Measurements from ENCODE around the gene SORCS1.

Gene SORCS1

DNA sequence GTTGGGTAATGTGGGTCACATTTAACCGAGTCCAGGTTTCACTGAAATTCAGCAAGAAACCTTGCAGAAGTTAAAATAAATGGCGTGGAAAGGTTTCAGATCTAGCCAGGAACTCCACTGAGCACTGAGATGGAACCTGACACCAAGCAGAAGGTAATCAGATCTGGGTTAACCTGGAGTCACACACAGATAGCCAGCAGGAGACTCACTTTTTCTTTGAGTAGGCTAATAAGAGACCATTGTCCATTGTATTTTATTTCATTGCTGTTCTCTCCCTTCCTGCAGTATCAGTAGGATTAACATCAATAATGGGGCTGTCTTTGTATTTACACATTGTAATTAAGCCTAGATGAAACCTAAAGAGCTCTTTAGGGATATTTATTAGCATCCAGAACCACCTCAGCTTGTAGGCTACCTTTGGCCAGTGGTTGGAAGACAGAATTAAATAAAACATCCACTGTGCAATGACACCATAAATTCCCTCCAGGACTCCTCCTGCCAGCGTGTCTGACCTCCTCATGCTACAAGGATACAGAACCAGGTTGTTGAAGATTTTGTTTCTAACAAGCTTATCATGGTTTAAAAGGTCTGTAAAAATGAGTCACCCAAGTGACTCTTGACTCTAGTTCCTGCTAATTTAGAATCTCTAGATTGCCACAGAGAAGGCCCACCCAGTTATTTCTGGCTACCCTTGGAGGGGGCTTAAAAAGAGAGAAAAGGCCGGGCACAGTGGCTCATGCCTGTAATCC is 151.1 kb downstream of the SORCS1 start:
- in situ Hi-C loops (cut with MboI; ENCODE audit: low sequenced_read_pairs) = no loop called here
- Histone ChIP-seq H3K4me3 (no peak overlapping the region), H3K36me3 (replicated peaks) (no peaks in the 10 kb centered on the region), H3K9me3 (no peaks in the 10 kb centered on the region), H3K27me3 (ENCODE audit: low read depth) (no peaks in the 10 kb centered on the region), H3K4me1 (no peaks in the 10 kb centered on the region)
- no peak for DNase-seq (ENCODE audit: low spot score in 2 of 2)

- no peaks in the 10 kb centered on the region for H3K4me1 ChIP-seq
- no peak overlapping the region for H3K4me3 ChIP-seq
- H3K27me3 ChIP-seq (ENCODE audit: low read depth) = no peaks in the 10 kb centered on the region
- H3K9me3 ChIP-seq = no peaks in the 10 kb centered on the region
- DNase-seq (ENCODE audit: low spot score in 2 of 2) = no peak
- no peaks in the 10 kb centered on the region for H3K36me3 ChIP-seq (replicated peaks)
- in situ Hi-C loops (cut with MboI; ENCODE audit: low sequenced_read_pairs) = no loop called here
Observed at GRCh38 chr10:107011992-107012391, 152.5 kb downstream of the SORCS1 start.

DNA sequence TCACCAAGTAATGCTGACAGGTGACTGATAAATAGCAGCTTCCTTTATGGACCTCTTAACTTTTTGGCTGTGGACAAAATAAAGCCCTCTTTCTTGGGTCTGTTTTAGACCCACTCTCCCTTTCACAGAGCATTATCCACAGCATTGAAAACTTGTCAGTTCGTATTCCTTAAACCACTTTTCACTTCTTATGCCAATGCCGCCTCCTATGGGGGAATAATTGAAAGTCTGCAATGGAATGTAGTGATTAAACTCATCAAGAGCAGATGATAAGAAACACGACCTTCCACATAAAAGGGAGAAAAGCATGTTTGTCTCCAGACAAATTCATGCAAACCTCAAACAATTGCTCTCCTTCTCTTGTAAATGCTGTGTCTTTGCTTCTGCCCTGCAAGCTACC is 153.4 kb downstream of the SORCS1 start:
- Histone ChIP-seq H3K4me1 (no peaks in the 10 kb centered on the region), H3K27me3 (ENCODE audit: low read depth) (no peaks in the 10 kb centered on the region), H3K4me3 (no peak overlapping the region), H3K9me3 (no peaks in the 10 kb centered on the region), H3K36me3 (replicated peaks) (no peaks in the 10 kb centered on the region)
- in situ Hi-C loops (cut with MboI; ENCODE audit: low sequenced_read_pairs) = no loop called here
- DNase-seq (ENCODE audit: low spot score in 2 of 2) = no peak

GRCh38 chr10:107010531-107010930 is 154.0 kb downstream of the SORCS1 start:
- in situ Hi-C loops (cut with MboI; ENCODE audit: low sequenced_read_pairs) = no loop called here
- no peak for DNase-seq (ENCODE audit: low spot score in 2 of 2)
- Histone ChIP-seq H3K27me3 (ENCODE audit: low read depth) (no peaks in the 10 kb centered on the region), H3K36me3 (replicated peaks) (no peaks in the 10 kb centered on the region), H3K9me3 (no peaks in the 10 kb centered on the region), H3K4me3 (no peak overlapping the region), H3K4me1 (no peaks in the 10 kb centered on the region)

- Histone ChIP-seq H3K27me3 (ENCODE audit: low read depth) (no peaks in the 10 kb centered on the region), H3K4me3 (no peak overlapping the region), H3K9me3 (no peaks in the 10 kb centered on the region), H3K36me3 (replicated peaks) (no peaks in the 10 kb centered on the region), H3K4me1 (no peaks in the 10 kb centered on the region)
- in situ Hi-C loops (cut with MboI; ENCODE audit: low sequenced_read_pairs) = no loop called here
- no peak for DNase-seq (ENCODE audit: low spot score in 2 of 2)
Observed at GRCh38 chr10:107004362-107004761, 160.1 kb downstream of the SORCS1 start.

- Histone ChIP-seq H3K9me3 (no peaks in the 10 kb centered on the region), H3K4me3 (no peak overlapping the region), H3K27me3 (ENCODE audit: low read depth) (no peaks in the 10 kb centered on the region), H3K36me3 (replicated peaks) (no peaks in the 10 kb centered on the region), H3K4me1 (no peaks in the 10 kb centered on the region)
- in situ Hi-C loops (cut with MboI; ENCODE audit: low sequenced_read_pairs) = no loop called here
- no peak for DNase-seq (ENCODE audit: low spot score in 2 of 2)
Observed at GRCh38 chr10:107002068-107002467, 162.4 kb downstream of the SORCS1 start.

GRCh38 chr10:106999118-106999707 is 165.3 kb downstream of the SORCS1 start:
- no peak overlapping the region for H3K4me3 ChIP-seq
- in situ Hi-C loops (cut with MboI; ENCODE audit: low sequenced_read_pairs) = no loop called here

GRCh38 chr10:106997721-106998120 is 166.8 kb downstream of the SORCS1 start:
- no peak for DNase-seq (ENCODE audit: low spot score in 2 of 2)
- in situ Hi-C loops (cut with MboI; ENCODE audit: low sequenced_read_pairs) = no loop called here

More at GRCh38 chr10:106999118-106999707, 165.3 kb downstream of the SORCS1 start:
- Histone ChIP-seq H3K9me3 (no peaks in the 10 kb centered on the region), H3K4me1 (no peaks in the 10 kb centered on the region), H3K27me3 (ENCODE audit: low read depth) (no peaks in the 10 kb centered on the region), H3K36me3 (replicated peaks) (no peaks in the 10 kb centered on the region)
- DNase-seq (ENCODE audit: low spot score in 2 of 2) = no peak

DNA sequence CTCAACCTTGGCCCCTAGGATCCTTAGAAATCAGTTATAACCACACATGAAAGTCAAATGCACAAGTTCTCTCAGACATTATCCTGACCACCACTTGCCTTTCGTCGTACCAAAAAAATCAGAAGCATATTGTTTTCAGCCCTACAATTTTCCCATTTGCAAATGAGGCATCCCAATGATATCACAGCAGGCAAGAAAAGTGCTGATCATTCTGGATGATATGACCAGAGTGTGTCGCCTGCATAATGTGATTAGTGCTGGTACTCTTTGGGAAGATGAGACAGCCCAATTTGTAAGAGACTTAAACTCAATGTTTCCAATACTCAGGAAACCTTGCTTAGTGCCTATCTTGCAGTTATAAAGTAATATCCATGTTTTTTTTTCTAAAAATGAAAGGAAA is 168.0 kb downstream of the SORCS1 start:
- H3K9me3 ChIP-seq = no peaks in the 10 kb centered on the region
- H3K36me3 ChIP-seq (replicated peaks) = no peaks in the 10 kb centered on the region
- DNase-seq (ENCODE audit: low spot score in 2 of 2) = no peak
- no peaks in the 10 kb centered on the region for H3K4me1 ChIP-seq
- in situ Hi-C loops (cut with MboI; ENCODE audit: low sequenced_read_pairs) = no loop called here
- H3K27me3 ChIP-seq (ENCODE audit: low read depth) = no peaks in the 10 kb centered on the region
- no peak overlapping the region for H3K4me3 ChIP-seq

More at GRCh38 chr10:106997721-106998120, 166.8 kb downstream of the SORCS1 start:
- H3K4me1 ChIP-seq = no peaks in the 10 kb centered on the region
- no peaks in the 10 kb centered on the region for H3K27me3 ChIP-seq (ENCODE audit: low read depth)
- H3K36me3 ChIP-seq (replicated peaks) = no peaks in the 10 kb centered on the region
- H3K9me3 ChIP-seq = no peaks in the 10 kb centered on the region
- H3K4me3 ChIP-seq = no peak overlapping the region

DNA sequence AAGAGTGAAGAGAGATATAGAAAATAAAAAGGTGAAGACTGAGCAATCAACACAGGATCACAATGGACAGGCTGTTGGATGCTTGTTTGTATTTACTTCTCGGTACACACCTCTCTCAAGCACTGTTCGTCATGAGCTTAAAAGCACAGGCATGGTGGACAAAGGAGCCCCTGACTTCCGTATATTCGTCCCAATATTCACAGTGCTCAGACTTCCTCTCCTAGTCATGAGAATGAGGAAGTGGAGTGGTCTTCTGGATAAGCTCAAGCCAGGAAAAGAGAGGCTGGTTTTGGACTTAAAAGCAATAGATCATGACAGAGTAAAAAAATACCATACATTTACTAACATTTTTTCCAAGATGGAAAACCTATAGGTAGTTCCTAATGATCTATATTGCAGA is 172.5 kb downstream of the SORCS1 start:
- Histone ChIP-seq H3K4me1 (no peaks in the 10 kb centered on the region), H3K27me3 (ENCODE audit: low read depth) (no peaks in the 10 kb centered on the region), H3K36me3 (replicated peaks) (no peaks in the 10 kb centered on the region), H3K4me3 (no peak overlapping the region), H3K9me3 (no peaks in the 10 kb centered on the region)
- DNase-seq (ENCODE audit: low spot score in 2 of 2) = no peak
- in situ Hi-C loops (cut with MboI; ENCODE audit: low sequenced_read_pairs) = no loop called here

DNA sequence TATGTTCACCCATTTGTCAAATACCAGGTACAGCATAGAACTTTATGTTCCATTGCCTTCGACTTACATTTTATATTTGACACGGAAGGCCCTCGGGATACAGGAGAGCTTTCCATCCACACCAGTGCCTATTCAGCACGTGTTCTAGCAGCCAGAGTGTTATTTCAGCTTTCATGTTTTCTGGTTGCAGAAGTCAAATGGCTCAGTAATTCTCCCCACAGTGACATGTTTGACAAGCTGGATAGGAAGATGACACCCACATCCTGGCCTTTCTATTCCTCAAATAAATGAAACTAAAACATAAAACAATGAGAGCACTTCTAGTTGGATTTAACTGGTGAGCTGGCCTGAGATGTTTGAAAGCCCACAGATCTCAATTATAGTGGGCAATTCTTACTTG is 173.4 kb downstream of the SORCS1 start:
- DNase-seq (ENCODE audit: low spot score in 2 of 2) = no peak
- in situ Hi-C loops (cut with MboI; ENCODE audit: low sequenced_read_pairs) = no loop called here
- H3K36me3 ChIP-seq (replicated peaks) = no peaks in the 10 kb centered on the region
- no peaks in the 10 kb centered on the region for H3K27me3 ChIP-seq (ENCODE audit: low read depth)
- no peak overlapping the region for H3K4me3 ChIP-seq
- no peaks in the 10 kb centered on the region for H3K4me1 ChIP-seq
- H3K9me3 ChIP-seq = no peaks in the 10 kb centered on the region

DNA sequence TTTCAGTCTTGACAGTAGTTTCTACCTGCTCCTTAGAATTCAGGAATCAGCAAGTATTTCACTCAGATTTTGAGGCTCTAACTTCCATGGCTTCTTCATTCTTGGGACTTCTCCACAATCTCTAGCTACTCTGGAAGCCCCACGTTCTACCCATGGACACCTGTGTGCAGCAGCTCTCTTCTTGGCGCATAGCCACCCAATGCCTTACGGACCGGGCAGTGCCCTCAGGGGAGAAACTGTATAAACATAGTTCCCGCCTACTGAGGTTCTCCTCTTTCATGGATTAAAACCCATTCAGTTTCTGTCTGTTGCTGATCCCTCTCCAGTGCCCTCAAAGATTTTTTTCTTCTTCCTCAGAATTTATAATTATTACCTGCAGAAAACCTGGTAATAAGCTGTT is 177.1 kb downstream of the SORCS1 start:
- Histone ChIP-seq H3K27me3 (ENCODE audit: low read depth) (no peaks in the 10 kb centered on the region), H3K9me3 (no peaks in the 10 kb centered on the region), H3K36me3 (replicated peaks) (no peaks in the 10 kb centered on the region), H3K4me3 (no peak overlapping the region), H3K4me1 (no peaks in the 10 kb centered on the region)
- in situ Hi-C loops (cut with MboI; ENCODE audit: low sequenced_read_pairs) = no loop called here
- no peak for DNase-seq (ENCODE audit: low spot score in 2 of 2)

GRCh38 chr10:106982268-106982667 is 182.2 kb downstream of the SORCS1 start:
- DNase-seq (ENCODE audit: low spot score in 2 of 2) = no peak
- in situ Hi-C loops (cut with MboI; ENCODE audit: low sequenced_read_pairs) = no loop called here
- no peaks in the 10 kb centered on the region for H3K9me3 ChIP-seq
- no peaks in the 10 kb centered on the region for H3K27me3 ChIP-seq (ENCODE audit: low read depth)
- no peaks in the 10 kb centered on the region for H3K36me3 ChIP-seq (replicated peaks)
- no peaks in the 10 kb centered on the region for H3K4me1 ChIP-seq
- H3K4me3 ChIP-seq = no peak overlapping the region

DNA sequence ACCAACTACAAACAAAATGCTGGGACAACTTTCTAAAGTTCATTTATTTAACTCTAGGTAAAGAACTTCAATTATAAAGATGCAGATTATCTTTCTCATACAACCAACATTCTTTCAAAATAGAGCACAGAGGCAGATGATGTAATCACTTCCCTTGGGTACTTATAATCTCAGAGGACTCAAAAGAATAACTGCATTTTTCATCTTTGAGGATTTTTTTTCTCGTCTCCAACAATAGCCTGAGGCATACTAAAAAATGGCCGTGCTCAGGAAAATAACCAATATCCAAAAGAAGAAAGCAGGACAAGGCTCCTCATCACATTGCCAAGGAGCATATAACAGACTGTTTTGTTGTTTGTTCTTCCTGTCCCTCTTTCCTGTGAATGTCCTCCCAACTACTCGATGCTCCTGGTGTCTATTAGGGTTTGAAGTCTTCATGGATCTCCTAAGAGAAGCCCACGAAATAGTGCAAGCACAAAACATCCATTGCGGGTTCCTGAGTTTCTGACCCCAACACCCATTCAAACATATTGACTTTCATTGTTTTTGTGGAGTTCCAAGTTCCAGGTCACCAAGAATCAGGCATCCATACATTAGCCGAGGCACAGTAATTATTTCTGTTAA is 182.9 kb downstream of the SORCS1 start:
- DNase-seq (ENCODE audit: low spot score in 2 of 2) = no peak
- no peaks in the 10 kb centered on the region for H3K27me3 ChIP-seq (ENCODE audit: low read depth)
- no peaks in the 10 kb centered on the region for H3K36me3 ChIP-seq (replicated peaks)
- H3K4me1 ChIP-seq = no peaks in the 10 kb centered on the region
- H3K4me3 ChIP-seq = no peak overlapping the region
- in situ Hi-C loops (cut with MboI; ENCODE audit: low sequenced_read_pairs) = no loop called here
- no peaks in the 10 kb centered on the region for H3K9me3 ChIP-seq
